ENCODE results near the gene DOCK11.

DNA sequence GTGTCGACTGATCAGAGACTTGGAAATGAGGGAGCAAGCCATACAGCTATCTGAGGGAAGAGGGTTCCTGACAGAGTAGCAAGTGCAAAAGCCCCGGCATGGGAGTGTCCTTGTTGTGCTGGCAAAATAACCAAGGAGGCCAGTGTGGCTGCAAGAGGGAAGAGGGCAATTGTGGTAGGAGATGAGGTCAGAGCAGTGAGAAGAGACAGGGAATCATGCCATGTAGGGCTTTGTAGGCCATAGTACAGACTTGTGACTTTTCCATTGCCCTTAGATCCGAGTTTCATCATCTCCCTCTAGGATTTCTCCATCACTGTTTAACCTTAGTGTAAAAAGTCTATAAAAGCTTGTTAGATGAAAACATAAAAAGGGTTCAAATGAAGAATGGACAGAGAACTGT, 76.2 kb downstream of the DOCK11 start:
- TF ChIP-seq, protein P1, sequence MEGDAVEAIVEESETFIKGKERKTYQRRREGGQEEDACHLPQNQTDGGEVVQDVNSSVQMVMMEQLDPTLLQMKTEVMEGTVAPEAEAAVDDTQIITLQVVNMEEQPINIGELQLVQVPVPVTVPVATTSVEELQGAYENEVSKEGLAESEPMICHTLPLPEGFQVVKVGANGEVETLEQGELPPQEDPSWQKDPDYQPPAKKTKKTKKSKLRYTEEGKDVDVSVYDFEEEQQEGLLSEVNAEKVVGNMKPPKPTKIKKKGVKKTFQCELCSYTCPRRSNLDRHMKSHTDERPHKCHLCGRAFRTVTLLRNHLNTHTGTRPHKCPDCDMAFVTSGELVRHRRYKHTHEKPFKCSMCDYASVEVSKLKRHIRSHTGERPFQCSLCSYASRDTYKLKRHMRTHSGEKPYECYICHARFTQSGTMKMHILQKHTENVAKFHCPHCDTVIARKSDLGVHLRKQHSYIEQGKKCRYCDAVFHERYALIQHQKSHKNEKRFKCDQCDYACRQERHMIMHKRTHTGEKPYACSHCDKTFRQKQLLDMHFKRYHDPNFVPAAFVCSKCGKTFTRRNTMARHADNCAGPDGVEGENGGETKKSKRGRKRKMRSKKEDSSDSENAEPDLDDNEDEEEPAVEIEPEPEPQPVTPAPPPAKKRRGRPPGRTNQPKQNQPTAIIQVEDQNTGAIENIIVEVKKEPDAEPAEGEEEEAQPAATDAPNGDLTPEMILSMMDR (IDR thresholded peaks at IDR 0.05; ENCODE audit: borderline replicate concordance, extremely low read depth, low read length, poor library complexity, severe bottlenecking): no peak
- no peak for TF ChIP-seq EZH2 (IDR thresholded peaks at IDR 0.05; ENCODE audit: borderline replicate concordance, low read depth, low read length, severe bottlenecking)

Data from DND-41 (cell line).